ENCODE data around the gene LRRTM4.

The LRRTM4 gene

DNA sequence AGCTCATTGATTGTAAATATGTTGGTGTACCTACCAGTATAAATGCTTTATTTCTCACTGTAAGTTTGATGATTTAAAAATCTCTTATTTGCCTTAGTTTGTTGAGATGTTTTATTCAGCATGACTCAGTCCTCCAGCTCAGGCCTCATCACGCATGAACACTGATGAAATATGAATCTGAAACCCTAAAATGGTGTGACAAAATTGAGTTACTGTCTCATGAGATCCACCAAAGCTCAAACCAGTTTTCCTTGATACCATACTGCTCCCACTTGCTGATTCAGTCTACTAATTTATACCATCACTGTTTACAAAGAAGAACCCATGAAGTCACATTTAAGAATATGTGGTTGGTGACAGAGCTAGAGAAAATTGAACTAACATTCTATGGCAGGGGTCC, 524.9 kb downstream of the LRRTM4 start:
- DNase-seq (ENCODE audit: low spot score) = no peak

- no peak for DNase-seq (ENCODE audit: low spot score)
Measured at GRCh38 chr2:76985387-76986136, 536.6 kb downstream of the LRRTM4 start.

DNA sequence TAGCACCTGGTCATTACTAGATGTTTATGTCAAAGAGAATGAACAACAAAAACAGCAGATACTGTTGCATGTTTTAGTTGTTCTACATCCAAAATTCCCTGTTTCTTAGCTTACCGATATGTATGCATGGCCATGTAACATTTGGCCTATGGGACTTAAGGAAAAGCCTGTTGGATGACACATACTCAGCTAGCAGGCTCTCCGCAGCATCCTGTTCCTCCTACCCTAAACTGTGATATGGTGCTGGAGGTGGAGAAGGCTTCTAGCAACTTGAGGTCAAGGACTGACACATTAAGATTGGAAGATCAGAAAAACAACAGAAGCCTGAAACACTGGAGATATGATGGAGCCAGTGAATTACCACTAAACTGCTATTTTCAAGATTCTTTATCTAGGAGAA, 537.8 kb downstream of the LRRTM4 start:
- no peak for DNase-seq (ENCODE audit: low spot score)

- DNase-seq (ENCODE audit: low spot score) = no peak
Measured at GRCh38 chr2:76980067-76980787, 541.9 kb downstream of the LRRTM4 start.

DNA sequence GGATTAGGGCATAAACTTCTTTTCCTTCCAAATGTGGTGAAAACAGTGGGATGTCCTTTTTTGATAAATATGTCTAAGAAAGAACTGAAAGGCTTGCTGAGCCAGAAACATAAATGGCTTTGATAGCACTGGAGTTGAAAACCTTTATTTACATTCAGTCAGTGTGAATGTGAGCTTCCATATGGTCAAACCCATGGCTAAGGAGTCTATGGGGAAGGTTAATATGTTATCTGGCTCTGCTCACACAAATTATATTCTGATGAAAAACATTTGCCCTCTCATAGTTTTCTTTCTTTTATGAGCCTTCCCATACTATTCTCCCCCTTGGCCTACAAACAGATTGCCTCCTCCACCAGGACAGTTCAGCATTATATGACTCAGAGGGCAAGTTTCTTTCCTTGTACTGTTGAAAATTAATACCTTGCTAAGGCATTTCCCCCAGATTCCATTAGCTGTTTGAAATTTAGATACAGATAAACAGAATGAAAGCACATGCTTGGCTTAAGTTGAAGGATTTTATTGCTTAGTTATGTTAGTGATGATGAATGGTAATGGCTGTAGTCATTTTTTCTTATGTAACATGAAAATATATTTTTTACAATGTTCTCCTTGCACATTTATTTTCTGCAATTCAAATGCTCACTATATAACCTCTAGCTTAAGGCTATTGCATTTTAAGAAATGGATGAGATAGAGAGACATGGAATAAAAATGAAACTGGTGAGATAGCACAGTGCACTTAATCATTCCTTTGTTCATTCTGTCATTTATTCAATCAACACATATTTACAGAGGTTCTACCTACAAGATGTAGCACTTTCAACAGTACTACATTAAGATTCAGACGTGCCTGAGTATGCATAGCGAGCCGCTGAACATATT, 544.1 kb downstream of the LRRTM4 start:
- no peak for DNase-seq (ENCODE audit: low spot score)

- DNase-seq (ENCODE audit: low spot score) = no peak
Measured at GRCh38 chr2:76975752-76976151, 546.4 kb downstream of the LRRTM4 start.

DNA sequence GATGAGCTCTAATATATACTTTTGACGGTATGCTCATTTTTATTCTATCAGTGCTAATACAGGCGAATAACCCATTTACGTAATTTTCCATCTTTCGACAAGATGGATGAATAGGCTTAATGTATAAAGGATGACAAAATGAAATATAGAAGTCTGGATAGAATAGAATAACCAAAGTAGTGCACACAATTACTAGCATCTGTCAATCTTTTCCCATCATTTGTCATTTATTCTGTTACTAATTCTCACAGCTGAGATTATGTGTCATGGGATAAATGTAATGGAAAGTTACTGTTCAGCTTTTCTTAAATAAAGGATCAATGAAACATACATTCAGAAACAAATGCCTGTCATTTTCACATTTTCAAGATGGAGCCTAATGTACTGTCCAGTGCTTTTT, 548.6 kb downstream of the LRRTM4 start:
- DNase-seq (ENCODE audit: low spot score) = no peak

DNA sequence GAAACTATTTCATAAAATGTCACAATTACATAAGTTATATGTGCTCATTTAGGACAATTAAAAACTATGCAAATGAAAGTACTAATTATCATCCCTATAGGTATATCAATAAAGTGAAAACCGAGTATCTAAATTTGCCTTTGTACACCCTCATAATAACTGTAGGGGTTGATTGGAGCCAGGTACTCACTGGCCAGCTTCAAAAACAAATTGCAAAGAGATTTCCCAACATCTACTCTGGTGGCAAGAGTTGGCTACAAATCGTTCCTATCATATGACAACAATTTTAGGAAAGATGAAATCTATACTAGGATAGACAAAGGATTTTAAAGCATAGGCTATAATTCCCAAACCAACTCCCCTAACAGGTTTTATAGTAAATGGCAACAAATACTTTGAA, 556.4 kb downstream of the LRRTM4 start:
- no peak for DNase-seq (ENCODE audit: low spot score)

DNA sequence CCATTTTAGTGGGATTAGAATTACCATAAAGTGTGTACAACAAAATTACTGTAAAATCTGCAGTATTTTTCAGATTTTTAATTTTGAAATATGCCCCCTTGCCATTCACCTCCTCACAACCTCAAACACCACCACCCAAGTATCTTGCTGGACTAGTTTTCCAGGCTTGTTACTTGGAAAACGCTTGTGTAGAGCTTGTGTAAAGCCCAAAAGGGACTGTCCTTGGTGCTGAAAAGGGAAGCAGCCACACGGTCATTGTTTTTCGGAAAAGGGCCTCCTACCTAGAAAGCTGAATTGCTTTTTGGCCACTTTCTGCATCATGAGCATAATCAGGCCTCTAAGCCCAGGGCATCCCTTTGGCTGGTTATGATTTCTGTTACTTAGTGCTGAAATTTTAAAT, 563.4 kb downstream of the LRRTM4 start:
- no peak for DNase-seq (ENCODE audit: low spot score)

DNA sequence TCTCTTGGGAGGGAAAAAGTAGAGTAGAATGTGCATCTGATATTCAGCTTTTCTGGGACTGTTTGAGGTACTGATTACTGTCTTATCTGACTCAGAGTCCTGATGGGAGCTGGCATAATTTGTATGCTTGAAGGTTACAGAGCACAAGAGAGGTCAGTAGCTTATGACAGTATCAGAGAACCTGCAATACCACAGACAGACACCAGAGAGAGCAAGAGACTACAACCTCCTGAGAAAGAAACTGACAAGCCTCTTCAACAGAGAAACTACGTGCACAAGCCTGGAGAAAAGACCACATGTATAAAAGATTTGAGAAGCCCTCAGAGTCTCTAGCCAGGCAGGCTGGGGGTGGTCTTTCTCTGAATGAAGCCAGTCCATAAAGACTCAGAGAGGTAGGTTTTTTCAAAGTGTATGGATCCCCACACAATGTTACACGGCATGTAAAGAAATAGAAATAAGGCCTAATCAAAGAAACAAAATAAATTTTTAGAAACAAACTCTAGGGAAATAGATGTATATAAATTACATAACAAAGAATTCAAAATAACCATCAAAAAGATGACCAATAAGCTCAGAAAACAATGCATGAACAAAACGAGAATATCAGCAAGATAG, 568.3 kb downstream of the LRRTM4 start:
- peak; percentile 42 for DNase-seq (ENCODE audit: low spot score)

- no peak for DNase-seq (ENCODE audit: low spot score)
Measured at GRCh38 chr2:76946631-76947145, 575.5 kb downstream of the LRRTM4 start.

DNA sequence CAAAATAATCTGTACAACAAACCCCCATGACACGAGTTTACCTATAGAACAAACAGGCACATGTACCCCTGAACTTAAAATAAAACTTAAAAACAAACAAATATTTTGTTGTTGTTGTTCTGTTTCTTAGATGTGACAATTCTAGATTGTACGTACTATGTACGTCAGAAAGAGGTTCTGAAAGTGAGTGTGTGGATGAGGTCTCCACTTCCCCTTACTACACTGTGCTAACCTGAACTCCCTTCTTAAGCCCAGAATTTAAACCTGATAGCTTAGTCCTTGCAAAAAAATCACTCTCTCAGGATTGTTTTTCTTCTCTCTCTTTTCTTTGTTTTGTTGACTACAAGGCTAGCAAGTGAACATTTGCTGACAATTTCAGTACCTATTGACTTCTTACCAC, 581.6 kb downstream of the LRRTM4 start:
- no peak for DNase-seq (ENCODE audit: low spot score)

GRCh38 chr2:76938153-76938552, 584.0 kb downstream of the LRRTM4 start:
- DNase-seq (ENCODE audit: low spot score) = no peak

- DNase-seq (ENCODE audit: low spot score) = no peak
Measured at GRCh38 chr2:76932550-76932949, 589.6 kb downstream of the LRRTM4 start.

DNA sequence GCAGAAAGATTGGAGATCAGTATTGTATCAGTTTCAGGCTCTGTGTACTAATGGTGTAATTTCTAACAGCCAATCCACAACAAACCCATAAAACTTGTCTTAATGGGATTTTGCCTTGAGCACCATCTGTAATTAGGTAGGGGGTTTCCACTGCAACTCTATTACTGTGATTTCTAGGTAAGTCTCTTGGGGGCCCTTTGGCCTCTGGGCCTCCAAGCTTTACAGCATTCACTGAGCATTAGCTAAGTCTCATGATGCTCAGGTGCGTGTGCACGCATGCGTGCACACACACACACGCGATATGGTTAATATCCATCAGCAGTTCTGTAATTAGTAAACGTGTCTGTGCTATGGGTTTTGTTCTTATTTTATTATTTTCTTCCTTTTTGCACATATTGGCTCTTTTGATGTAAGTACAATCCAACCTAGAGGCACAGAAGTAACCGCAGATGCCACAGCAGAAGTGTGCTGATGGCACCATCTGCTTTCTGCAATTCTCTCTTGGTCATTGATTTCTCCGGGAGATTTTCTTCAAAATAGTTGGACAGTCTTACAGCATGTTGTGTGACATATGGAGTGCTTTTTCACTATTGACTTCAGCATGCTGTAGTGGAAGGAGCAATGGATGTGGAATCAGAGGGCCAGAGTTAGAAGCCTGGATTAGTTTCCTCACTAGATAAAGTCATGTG, 592.0 kb downstream of the LRRTM4 start:
- no peak for DNase-seq (ENCODE audit: low spot score)

- DNase-seq (ENCODE audit: low spot score) = no peak
Measured at GRCh38 chr2:76928026-76928425, 594.1 kb downstream of the LRRTM4 start.

GRCh38 chr2:76921006-76921405, 601.2 kb downstream of the LRRTM4 start:
- no peak for DNase-seq (ENCODE audit: low spot score)

GRCh38 chr2:76895469-76895868, 626.7 kb downstream of the LRRTM4 start:
- no peak for DNase-seq (ENCODE audit: low spot score)

DNA sequence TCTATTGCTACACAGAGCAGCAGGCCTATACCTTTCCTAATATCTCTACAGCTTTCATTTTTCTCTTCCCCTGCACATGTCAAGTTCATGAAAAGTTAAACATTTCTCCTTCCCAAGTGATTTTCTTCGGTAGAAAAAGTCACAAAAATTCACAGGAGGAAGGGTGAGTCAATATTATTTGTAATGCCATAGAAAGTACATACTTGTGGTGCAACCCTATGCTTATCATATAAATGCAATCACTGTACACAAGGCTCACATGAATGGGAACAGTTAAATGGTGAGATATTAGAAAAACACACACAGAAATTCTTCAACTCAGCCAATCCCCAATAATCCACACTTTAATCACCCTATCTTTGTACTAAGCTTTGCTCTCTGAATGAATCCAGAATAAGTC, 651.6 kb downstream of the LRRTM4 start:
- DNase-seq (ENCODE audit: low spot score) = no peak

DNA sequence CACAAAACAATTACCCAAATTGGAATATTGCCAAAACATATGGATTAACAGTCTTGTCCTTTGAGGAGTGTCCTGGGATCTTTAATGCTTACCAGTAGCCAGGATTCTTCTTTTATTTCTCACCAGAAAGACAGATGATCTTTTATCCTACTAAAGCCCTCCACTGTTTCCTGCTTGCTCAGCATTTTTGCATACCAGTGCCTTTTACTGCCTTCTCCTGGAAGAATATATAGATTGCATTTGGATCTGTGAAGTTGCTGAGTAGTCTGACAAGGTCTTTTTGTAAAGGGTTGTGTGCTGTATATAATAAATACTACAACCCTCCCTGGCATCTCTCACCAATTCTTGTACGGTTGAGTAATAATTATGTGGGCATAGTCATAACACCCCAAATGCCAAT, 652.2 kb downstream of the LRRTM4 start:
- DNase-seq (ENCODE audit: low spot score) = no peak

DNA sequence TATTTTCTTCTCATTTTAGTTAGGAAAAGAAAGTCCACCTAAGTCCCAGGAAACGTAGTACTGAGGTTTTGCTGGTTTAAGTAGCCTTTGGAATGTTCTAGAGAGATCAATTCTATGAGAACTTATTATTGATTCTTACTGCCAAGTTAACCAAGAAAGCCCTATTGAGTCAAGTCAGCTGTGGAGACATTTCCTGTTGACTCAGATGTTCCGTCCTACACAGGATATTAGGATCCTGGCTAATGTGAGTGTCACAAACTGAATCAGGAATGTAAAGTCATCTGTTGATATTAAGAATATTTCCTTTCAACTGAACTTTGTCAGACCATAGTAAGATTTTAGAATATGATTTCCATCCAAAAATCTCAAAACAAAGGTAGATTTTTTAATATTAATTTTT, 654.3 kb downstream of the LRRTM4 start:
- DNase-seq (ENCODE audit: low spot score) = no peak

All from putamen (tissue), 1 donor.